IMR-90 (cell line): ENCODE measurements around the gene NXPH4.

Source experiments
- BHLHE40 ChIP-seq: fragments of 150-350 bp; IDR thresholded peaks from 2 replicates; pipeline ENCODE4 v1.6.1; 2016; ENCODE audit warnings: mild to moderate bottlenecking, low read depth, low read length
- CEBPB ChIP-seq: IDR thresholded peaks from 2 replicates; pipeline ENCODE4 v1.6.1; 2012; ENCODE audit warnings: low read depth, low read length, improper control_type of control experiment
- CTCF ChIP-seq: conservative IDR thresholded peaks from 2 replicates; pipeline ENCODE4 v1.5.1; 2012; ENCODE audit warnings: mild to moderate bottlenecking, low read depth, low read length, improper control_type of control experiment
- FOS ChIP-seq: fragments of 150-350 bp; IDR thresholded peaks from 2 replicates; pipeline ENCODE4 v1.6.1; 2016; ENCODE audit warnings: low read depth, low read length
- MAFK ChIP-seq: IDR thresholded peaks from 2 replicates; pipeline ENCODE4 v1.6.1; 2012; ENCODE audit warnings: low read depth, low read length, improper control_type of control experiment
- MXI1 ChIP-seq: IDR thresholded peaks from 2 replicates; pipeline ENCODE4 v1.6.1; 2012; ENCODE audit warnings: low read depth, mild to moderate bottlenecking, low read length, moderate library complexity, borderline replicate concordance
- POLR2A ChIP-seq: IDR thresholded peaks from 2 replicates; pipeline ENCODE4 v1.6.1; 2012; ENCODE audit warnings: mild to moderate bottlenecking, low read depth, low read length
- RAD21 ChIP-seq: IDR thresholded peaks from 2 replicates; pipeline ENCODE4 v1.6.1; 2012; ENCODE audit warnings: low read length, improper control_type of control experiment
- RCOR1 ChIP-seq: IDR thresholded peaks from 2 replicates; pipeline ENCODE4 v1.6.1; 2012; ENCODE audit warnings: mild to moderate bottlenecking, low read length, improper control_type of control experiment; ENCODE audit not compliant: insufficient replicate concordance
- RFX5 ChIP-seq: IDR thresholded peaks from 2 replicates; pipeline ENCODE4 v1.8.0; 2012; ENCODE audit warnings: low read depth, mild to moderate bottlenecking, low read length, moderate library complexity
- SMC3 ChIP-seq: fragments of 150-350 bp; IDR thresholded peaks from 2 replicates; pipeline ENCODE4 v1.6.1; 2016; ENCODE audit warnings: low read depth, mild to moderate bottlenecking, antibody characterized with exemption, low read length, moderate library complexity
- USF2 ChIP-seq: fragments of 150-350 bp; IDR thresholded peaks from 2 replicates; pipeline ENCODE4 v1.6.1; 2017; ENCODE audit warnings: mild to moderate bottlenecking, antibody characterized with exemption, low read length, low read depth
- TF ChIP-seq, protein P1 (sequence below): fragments of 150-350 bp; IDR thresholded peaks from 2 replicates; pipeline ENCODE4 v1.6.1; 2016; ENCODE audit warnings: low read depth, mild to moderate bottlenecking, low read length, moderate library complexity, borderline replicate concordance

DNA sequence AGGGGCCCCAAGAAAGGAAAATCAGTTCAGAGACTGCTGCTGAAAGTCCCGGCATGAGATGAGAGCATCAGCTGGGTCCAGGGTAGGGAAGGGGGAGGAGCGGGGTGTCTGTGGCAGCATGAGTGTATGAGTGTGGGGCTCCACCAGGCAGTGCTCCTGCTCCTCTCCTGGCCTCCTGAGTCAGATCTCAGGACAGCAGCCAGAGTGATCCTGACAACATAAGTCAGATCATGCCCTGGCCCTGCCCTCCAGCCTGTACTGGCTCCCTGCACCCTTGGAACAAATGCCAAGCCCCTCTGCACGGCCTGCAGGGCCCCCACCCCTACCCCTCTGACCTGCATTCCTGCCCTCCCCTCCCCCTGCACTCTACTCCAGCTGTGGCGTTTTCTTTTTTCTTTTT lies 44.9 kb upstream of the NXPH4 start:
- TF ChIP-seq CTCF (peak; percentile 26; the same call in 1 of the 2 replicates), POLR2A (no peak), MAFK (no peak), MXI1 (peak; percentile 76; the same call in 1 of the 2 replicates), RFX5 (no peak), FOS (no peak), CEBPB (no peak), USF2 (no peak), BHLHE40 (no peak), RAD21 (peak; percentile 30; the same call in 1 of the 2 replicates), SMC3 (peak; percentile 23; the same call in 1 of the 2 replicates), RCOR1 (no peak)
- TF ChIP-seq, protein P1, sequence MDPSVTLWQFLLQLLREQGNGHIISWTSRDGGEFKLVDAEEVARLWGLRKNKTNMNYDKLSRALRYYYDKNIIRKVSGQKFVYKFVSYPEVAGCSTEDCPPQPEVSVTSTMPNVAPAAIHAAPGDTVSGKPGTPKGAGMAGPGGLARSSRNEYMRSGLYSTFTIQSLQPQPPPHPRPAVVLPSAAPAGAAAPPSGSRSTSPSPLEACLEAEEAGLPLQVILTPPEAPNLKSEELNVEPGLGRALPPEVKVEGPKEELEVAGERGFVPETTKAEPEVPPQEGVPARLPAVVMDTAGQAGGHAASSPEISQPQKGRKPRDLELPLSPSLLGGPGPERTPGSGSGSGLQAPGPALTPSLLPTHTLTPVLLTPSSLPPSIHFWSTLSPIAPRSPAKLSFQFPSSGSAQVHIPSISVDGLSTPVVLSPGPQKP, result no peak
